ENCODE results near the gene AAK1.

DNA sequence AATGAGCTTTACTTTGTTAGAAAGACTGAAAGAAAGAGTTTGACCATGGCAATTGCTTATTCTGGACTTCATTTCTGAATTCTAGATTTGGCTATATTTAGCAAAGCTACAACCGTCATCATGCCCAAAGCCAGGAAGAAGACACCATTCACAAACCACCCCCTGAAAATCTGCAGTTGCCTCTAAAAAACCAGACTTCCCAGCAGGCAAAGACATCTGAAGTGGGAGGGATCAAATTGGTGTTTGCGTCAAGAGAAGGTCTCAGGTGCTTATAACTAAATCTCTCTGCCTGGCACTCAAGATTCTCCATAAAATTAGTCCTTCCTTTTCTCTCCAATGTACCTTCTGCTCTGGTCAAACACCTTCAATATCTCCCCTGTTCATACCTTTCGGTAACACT lies 5.6 kb downstream of the AAK1 start:
- TF ChIP-seq, protein P1, sequence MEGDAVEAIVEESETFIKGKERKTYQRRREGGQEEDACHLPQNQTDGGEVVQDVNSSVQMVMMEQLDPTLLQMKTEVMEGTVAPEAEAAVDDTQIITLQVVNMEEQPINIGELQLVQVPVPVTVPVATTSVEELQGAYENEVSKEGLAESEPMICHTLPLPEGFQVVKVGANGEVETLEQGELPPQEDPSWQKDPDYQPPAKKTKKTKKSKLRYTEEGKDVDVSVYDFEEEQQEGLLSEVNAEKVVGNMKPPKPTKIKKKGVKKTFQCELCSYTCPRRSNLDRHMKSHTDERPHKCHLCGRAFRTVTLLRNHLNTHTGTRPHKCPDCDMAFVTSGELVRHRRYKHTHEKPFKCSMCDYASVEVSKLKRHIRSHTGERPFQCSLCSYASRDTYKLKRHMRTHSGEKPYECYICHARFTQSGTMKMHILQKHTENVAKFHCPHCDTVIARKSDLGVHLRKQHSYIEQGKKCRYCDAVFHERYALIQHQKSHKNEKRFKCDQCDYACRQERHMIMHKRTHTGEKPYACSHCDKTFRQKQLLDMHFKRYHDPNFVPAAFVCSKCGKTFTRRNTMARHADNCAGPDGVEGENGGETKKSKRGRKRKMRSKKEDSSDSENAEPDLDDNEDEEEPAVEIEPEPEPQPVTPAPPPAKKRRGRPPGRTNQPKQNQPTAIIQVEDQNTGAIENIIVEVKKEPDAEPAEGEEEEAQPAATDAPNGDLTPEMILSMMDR (IDR thresholded peaks at IDR 0.05; ENCODE audit: poor library complexity, severe bottlenecking): no peak
- TF ChIP-seq SMC3 (conservative IDR thresholded peaks at IDR 0.05; ENCODE audit: poor library complexity): no peak
- TF ChIP-seq EP300 (conservative IDR thresholded peaks at IDR 0.05; ENCODE audit: poor library complexity, severe bottlenecking): no peak
- TF ChIP-seq TAF1 (IDR thresholded peaks at IDR 0.05; ENCODE audit: low read depth): no peak
- TF ChIP-seq, protein P2, sequence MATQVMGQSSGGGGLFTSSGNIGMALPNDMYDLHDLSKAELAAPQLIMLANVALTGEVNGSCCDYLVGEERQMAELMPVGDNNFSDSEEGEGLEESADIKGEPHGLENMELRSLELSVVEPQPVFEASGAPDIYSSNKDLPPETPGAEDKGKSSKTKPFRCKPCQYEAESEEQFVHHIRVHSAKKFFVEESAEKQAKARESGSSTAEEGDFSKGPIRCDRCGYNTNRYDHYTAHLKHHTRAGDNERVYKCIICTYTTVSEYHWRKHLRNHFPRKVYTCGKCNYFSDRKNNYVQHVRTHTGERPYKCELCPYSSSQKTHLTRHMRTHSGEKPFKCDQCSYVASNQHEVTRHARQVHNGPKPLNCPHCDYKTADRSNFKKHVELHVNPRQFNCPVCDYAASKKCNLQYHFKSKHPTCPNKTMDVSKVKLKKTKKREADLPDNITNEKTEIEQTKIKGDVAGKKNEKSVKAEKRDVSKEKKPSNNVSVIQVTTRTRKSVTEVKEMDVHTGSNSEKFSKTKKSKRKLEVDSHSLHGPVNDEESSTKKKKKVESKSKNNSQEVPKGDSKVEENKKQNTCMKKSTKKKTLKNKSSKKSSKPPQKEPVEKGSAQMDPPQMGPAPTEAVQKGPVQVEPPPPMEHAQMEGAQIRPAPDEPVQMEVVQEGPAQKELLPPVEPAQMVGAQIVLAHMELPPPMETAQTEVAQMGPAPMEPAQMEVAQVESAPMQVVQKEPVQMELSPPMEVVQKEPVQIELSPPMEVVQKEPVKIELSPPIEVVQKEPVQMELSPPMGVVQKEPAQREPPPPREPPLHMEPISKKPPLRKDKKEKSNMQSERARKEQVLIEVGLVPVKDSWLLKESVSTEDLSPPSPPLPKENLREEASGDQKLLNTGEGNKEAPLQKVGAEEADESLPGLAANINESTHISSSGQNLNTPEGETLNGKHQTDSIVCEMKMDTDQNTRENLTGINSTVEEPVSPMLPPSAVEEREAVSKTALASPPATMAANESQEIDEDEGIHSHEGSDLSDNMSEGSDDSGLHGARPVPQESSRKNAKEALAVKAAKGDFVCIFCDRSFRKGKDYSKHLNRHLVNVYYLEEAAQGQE (IDR thresholded peaks at IDR 0.05; ENCODE audit: borderline replicate concordance): no peak
- no peak for TF ChIP-seq POLR2AphosphoS5 (IDR thresholded peaks at IDR 0.05)

All from neural cell (in vitro differentiated cells).